CD14-positive monocyte (primary cell): ENCODE data around the gene ARHGAP45. TPM values are rescaled to one million over a fixed set of nuclear protein-coding genes. Genes with fewer than 3 reads are reported as not detected.
A peak's percentile ranks its signal among the peaks of the same experiment; 100 is the strongest.

Source experiments
- DNase-seq, 3 donors: peaks; one replicate each; pipeline ENCODE4 v3.0.0-alpha.2; 2011 to 2022
- H2AFZ ChIP-seq: 2 replicates; pipeline ENCODE4 v1.6.0; 2012; ENCODE audit warnings: mild to moderate bottlenecking, low read depth, low read length, inconsistent platforms; ENCODE audit not compliant: insufficient read depth, poor library complexity, severe bottlenecking
- H3K27ac ChIP-seq, 2 donors: 1 replicate in 1 of 2; 2 replicates in 1 of 2; pipeline ENCODE4 v1.5.1; 2012 to 2013; ENCODE audit warnings: low read length in 2 of 2, control low read depth in 1 of 2, inconsistent platforms in 1 of 2, low read depth in 1 of 2, mild to moderate bottlenecking in 1 of 2
- H3K27me3 ChIP-seq, 2 donors: one replicate each; pipeline versions ENCODE4 v1.6.0 to v1.6.1; 2011 to 2013; ENCODE audit warnings: low read length in 2 of 2; ENCODE audit not compliant: control insufficient read depth in 2 of 2, insufficient read depth in 2 of 2
- H3K36me3 ChIP-seq, 2 donors: replicated peaks in 1 of 2; 1 replicate in 1 of 2; 2 replicates in 1 of 2; pipeline versions ENCODE4 v1.5.1 to v1.6.1; 2012 to 2013; ENCODE audit warnings: low read length in 2 of 2, control low read depth in 1 of 2, inconsistent platforms in 1 of 2, mild to moderate bottlenecking in 1 of 2; ENCODE audit not compliant: insufficient read depth in 2 of 2, control insufficient read depth in 1 of 2
- H3K4me1 ChIP-seq, 2 donors: 1 replicate in 1 of 2; 2 replicates in 1 of 2; pipeline versions ENCODE4 v1.5.1 to v1.6.1; 2012 to 2013; ENCODE audit warnings: low read length in 2 of 2, control low read depth in 1 of 2, inconsistent platforms in 1 of 2, mild to moderate bottlenecking in 1 of 2, moderate library complexity in 1 of 2; ENCODE audit not compliant: insufficient read depth in 2 of 2, control insufficient read depth in 1 of 2
- H3K4me2 ChIP-seq: replicated peaks from 2 replicates; pipeline ENCODE3; 2012; ENCODE audit warnings: low read length, moderate library complexity, mild to moderate bottlenecking; ENCODE audit not compliant: poor library complexity, severe bottlenecking; ENCODE audit errors: extremely low read depth
- H3K4me3 ChIP-seq, 3 experiments: fragments of 200-600 bp in 1 of 3; sonication (generic) in 1 of 3; replicated peaks in 1 of 3; 1 replicate in 2 of 3; 2 replicates in 1 of 3; pipeline ENCODE4 v1.5.1; 2011 to 2013; ENCODE audit warnings: low read length in 3 of 3, mild to moderate bottlenecking in 3 of 3, control low read depth in 2 of 3, low read depth in 2 of 3, inconsistent platforms in 1 of 3, moderate library complexity in 1 of 3
- H3K79me2 ChIP-seq: 2 replicates; pipeline ENCODE4 v1.6.0; 2012; ENCODE audit warnings: mild to moderate bottlenecking, control low read depth, inconsistent platforms, low read length, moderate library complexity; ENCODE audit not compliant: insufficient read depth
- H3K9ac ChIP-seq: 2 replicates; pipeline ENCODE4 v1.6.0; 2017; ENCODE audit warnings: low read length, mild to moderate bottlenecking; ENCODE audit not compliant: insufficient read depth, poor library complexity, severe bottlenecking
- H3K9me3 ChIP-seq, 2 donors: replicated peaks in 1 of 2; 1 replicate in 1 of 2; 2 replicates in 1 of 2; pipeline versions ENCODE4 v1.5.1 to v1.6.1; 2012 to 2013; ENCODE audit warnings: low read length in 2 of 2, control low read depth in 1 of 2; ENCODE audit not compliant: control insufficient read depth in 1 of 2, insufficient read depth in 1 of 2
- H4K20me1 ChIP-seq: 2 replicates; pipeline ENCODE4 v1.6.0; 2012; ENCODE audit warnings: mild to moderate bottlenecking, low read length, control low read depth, moderate library complexity; ENCODE audit not compliant: insufficient read depth
- H3K27ac Mint-ChIP-seq, 7 donors: one replicate each; pipeline ENCODE4 v1.8.0; 2020; ENCODE audit warnings: mild to moderate bottlenecking in 7 of 7, mixed read lengths in 7 of 7, moderate library complexity in 6 of 7, inconsistent platforms in 2 of 7
- H3K27me3 Mint-ChIP-seq, 3 donors: one replicate each; pipeline ENCODE4 v1.8.0; 2021 to 2022; ENCODE audit warnings: low read depth in 3 of 3, mild to moderate bottlenecking in 3 of 3, mixed read lengths in 3 of 3, moderate library complexity in 3 of 3, inconsistent platforms in 1 of 3
- H3K36me3 Mint-ChIP-seq, 2 donors: one replicate each; pipeline ENCODE4 v1.8.0; 2020; ENCODE audit warnings: mixed read lengths in 2 of 2, inconsistent platforms in 1 of 2, mild to moderate bottlenecking in 1 of 2
- H3K4me1 Mint-ChIP-seq: one replicate; pipeline ENCODE4 v1.8.0; 2020; ENCODE audit warnings: mild to moderate bottlenecking, mixed read lengths
- H3K4me3 Mint-ChIP-seq, 2 donors: one replicate each; pipeline ENCODE4 v1.8.0; 2020; ENCODE audit warnings: mild to moderate bottlenecking in 2 of 2, mixed read lengths in 2 of 2, moderate library complexity in 1 of 2
- H3K9me3 Mint-ChIP-seq, 7 donors: one replicate each; pipeline ENCODE4 v1.8.0; 2020 to 2022; ENCODE audit warnings: mixed read lengths in 7 of 7, mild to moderate bottlenecking in 6 of 7, moderate library complexity in 6 of 7, inconsistent platforms in 2 of 7
- WGBS: methylation state at CpG from one replicate; pipeline ENCODE4 v1.1.5; 2013; ENCODE audit warnings: missing lambda C conversion rate; ENCODE audit not compliant: insufficient coverage; 5-methylcytosine and 5-hydroxymethylcytosine counted together
- intact Hi-C, 2 donors: fragments of 100-400 bp; cut with micrococcal nuclease; formaldehyde crosslinking; loops; one replicate each; pipeline versions ENCODE4 v1.15.0 to v1.15.1; 2023
- polyA plus RNA-seq, 3 donors: library from polyadenylated mRNA; depleted of rRNA in 1 of 3; unstranded in 2 of 3; stranded (reverse) in 1 of 3; fragments of 300-500 nt in 2 of 3; fragments of >200 nt in 1 of 3; fragmentation: Illumina TruSeq in 2 of 3; gene quantifications; 1 replicate in 2 of 3; 2 replicates in 1 of 3; pipeline ENCODE4 v1.2.3, GENCODE V29; 2012 to 2021
- TF ChIP-seq, protein P1 (sequence below): fragments of 200-600 bp; IDR thresholded peaks from one replicate; pipeline ENCODE4 v1.8.0; 2022; ENCODE audit warnings: antibody characterized with exemption, mild to moderate bottlenecking

ARHGAP45 gene
- polyA plus RNA-seq, 3 donors: 108 to 308 (median 137) TPM

DNA sequence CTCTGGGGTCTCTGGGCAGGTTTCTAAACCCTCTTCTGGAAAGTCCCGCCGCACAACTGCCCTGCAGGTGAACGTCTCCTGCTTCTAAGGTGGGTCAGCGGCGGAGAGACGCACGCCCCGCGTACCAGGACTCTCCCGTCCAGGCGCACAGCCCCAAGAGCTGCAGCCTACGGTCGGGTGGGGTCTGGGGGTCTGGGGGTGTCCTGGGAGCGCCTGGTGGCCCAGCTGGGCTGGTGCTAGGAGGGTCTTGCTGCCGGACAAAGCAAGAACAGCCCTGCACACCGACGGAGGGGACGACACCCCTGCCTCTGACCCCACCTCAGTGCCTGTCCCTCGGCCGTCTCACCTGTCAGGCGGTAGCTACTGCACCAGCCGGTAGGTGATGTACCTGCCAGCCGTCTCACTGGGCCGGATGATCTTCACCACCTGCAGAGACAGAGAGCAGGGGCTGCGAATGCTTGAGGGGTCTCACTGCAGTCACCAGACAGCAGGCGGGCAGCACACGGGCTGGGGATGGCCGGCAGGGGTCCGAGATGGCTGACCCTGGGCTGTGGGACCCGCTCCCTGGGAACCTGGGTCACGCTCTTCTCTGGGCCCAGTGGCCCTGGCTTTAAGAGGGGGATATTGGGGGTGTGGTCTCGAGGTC lies 22.3 kb downstream of the ARHGAP45 start:
- Mint-ChIP-seq H3K36me3 (peaks cover 44 to 69% of the 10 kb centered on the region in 2 donors), H3K9me3 (no peaks in the 10 kb centered on the region), H3K27ac (peak overlapping the region; percentile 97 to 99 (median 98)), H3K27me3 (peaks cover 0 to 5% (median 0%) of the 10 kb centered on the region in 3 donors), H3K4me3 (no peak overlapping the region), H3K4me1 (peaks cover 70% of the 10 kb centered on the region)
- H3K27ac ChIP-seq: peak overlapping the region; percentile 95 to 97
- peak overlapping the region; percentile 59 for H3K4me2 ChIP-seq
- 91% methylated on average over 27 of the region's 32 CpGs for WGBS
- TF ChIP-seq, protein P1, sequence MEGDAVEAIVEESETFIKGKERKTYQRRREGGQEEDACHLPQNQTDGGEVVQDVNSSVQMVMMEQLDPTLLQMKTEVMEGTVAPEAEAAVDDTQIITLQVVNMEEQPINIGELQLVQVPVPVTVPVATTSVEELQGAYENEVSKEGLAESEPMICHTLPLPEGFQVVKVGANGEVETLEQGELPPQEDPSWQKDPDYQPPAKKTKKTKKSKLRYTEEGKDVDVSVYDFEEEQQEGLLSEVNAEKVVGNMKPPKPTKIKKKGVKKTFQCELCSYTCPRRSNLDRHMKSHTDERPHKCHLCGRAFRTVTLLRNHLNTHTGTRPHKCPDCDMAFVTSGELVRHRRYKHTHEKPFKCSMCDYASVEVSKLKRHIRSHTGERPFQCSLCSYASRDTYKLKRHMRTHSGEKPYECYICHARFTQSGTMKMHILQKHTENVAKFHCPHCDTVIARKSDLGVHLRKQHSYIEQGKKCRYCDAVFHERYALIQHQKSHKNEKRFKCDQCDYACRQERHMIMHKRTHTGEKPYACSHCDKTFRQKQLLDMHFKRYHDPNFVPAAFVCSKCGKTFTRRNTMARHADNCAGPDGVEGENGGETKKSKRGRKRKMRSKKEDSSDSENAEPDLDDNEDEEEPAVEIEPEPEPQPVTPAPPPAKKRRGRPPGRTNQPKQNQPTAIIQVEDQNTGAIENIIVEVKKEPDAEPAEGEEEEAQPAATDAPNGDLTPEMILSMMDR: no peak
- peak overlapping the region in 1 of 3 experiments; percentile 47 for H3K4me3 ChIP-seq
- no peaks in the 10 kb centered on the region for H3K9me3 ChIP-seq
- peaks cover 63% of the 10 kb centered on the region for H3K79me2 ChIP-seq
- peaks cover 84% of the 10 kb centered on the region for H4K20me1 ChIP-seq
- H3K4me1 ChIP-seq: peaks cover 63 to 80% of the 10 kb centered on the region in 2 donors
- intact Hi-C loops: no loop called here
- H2AFZ ChIP-seq: no peak overlapping the region
- no peak for DNase-seq
- H3K27me3 ChIP-seq: no peaks in the 10 kb centered on the region
- peaks cover 67 to 68% of the 10 kb centered on the region in 2 donors for H3K36me3 ChIP-seq
- peak overlapping the region; percentile 77 for H3K9ac ChIP-seq

DNA sequence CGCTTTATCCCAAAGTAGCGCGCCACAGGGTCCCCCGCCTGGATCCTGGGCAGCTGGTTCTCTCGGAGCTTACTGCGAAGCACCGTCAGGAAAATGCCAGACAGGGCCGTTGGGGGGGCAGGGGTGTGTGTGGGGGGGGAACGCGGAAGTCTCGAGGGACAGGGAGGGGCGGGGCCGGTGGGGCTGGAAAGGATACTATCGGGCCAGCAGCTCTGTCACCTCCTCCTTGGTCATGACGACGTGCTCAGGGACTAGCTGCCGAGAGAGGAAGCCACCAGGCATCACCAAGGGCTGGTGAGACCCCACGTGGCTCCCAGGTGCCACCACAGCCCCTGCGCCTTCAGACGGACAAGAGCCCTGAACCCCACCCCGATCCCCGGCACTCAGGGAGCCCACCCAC lies 22.9 kb downstream of the ARHGAP45 start:
- no peak overlapping the region for H3K4me3 ChIP-seq
- Mint-ChIP-seq H3K4me1 (peaks cover 70% of the 10 kb centered on the region), H3K4me3 (no peak overlapping the region), H3K36me3 (peaks cover 38 to 63% of the 10 kb centered on the region in 2 donors), H3K9me3 (no peaks in the 10 kb centered on the region), H3K27me3 (peaks cover 0 to 5% (median 0%) of the 10 kb centered on the region in 3 donors), H3K27ac (peak overlapping the region in 5 of 7 donors; percentile 26 to 97 (median 46))
- no peaks in the 10 kb centered on the region for H3K9me3 ChIP-seq
- H3K27ac ChIP-seq: peak overlapping the region; percentile 95 to 97
- H2AFZ ChIP-seq: no peak overlapping the region
- H3K79me2 ChIP-seq: peaks cover 65% of the 10 kb centered on the region
- peak overlapping the region; percentile 59 for H3K4me2 ChIP-seq
- peaks cover 61 to 62% of the 10 kb centered on the region in 2 donors for H3K36me3 ChIP-seq
- DNase-seq: peak in 2 of 3 donors; percentile 38 to 61
- H3K9ac ChIP-seq: peak overlapping the region; percentile 77
- peaks cover 84% of the 10 kb centered on the region for H4K20me1 ChIP-seq
- TF ChIP-seq, protein P1: no peak
- WGBS: 59% methylated on average over 7 of the region's 22 CpGs
- peaks cover 68 to 80% of the 10 kb centered on the region in 2 donors for H3K4me1 ChIP-seq
- no peaks in the 10 kb centered on the region for H3K27me3 ChIP-seq
- intact Hi-C loops: no loop called here
